Stimulated activated CD4-positive, alpha-beta T cell treated with anti-CD3 and anti-CD28 coated beads, TNF-alpha, amount 100 ng/mL, for 1 hour (primary cell): Measurements from ENCODE around the gene SRSF1.
"Not testable (repeated sequence)": the region's sequence is repeated elsewhere in the genome, so short reads cannot be mapped to it uniquely, and the experiment has no call there.

Source experiments
- DNase-seq, 3 donors: peaks; one replicate each; pipeline ENCODE4 v3.0.0-alpha.2; 2020; ENCODE audit warnings: low read depth in 3 of 3, low spot score in 1 of 3

The SRSF1 gene

GRCh38 chr17:57990037-57990436 is 17.0 kb downstream of the SRSF1 start:
- no peak for DNase-seq

DNA sequence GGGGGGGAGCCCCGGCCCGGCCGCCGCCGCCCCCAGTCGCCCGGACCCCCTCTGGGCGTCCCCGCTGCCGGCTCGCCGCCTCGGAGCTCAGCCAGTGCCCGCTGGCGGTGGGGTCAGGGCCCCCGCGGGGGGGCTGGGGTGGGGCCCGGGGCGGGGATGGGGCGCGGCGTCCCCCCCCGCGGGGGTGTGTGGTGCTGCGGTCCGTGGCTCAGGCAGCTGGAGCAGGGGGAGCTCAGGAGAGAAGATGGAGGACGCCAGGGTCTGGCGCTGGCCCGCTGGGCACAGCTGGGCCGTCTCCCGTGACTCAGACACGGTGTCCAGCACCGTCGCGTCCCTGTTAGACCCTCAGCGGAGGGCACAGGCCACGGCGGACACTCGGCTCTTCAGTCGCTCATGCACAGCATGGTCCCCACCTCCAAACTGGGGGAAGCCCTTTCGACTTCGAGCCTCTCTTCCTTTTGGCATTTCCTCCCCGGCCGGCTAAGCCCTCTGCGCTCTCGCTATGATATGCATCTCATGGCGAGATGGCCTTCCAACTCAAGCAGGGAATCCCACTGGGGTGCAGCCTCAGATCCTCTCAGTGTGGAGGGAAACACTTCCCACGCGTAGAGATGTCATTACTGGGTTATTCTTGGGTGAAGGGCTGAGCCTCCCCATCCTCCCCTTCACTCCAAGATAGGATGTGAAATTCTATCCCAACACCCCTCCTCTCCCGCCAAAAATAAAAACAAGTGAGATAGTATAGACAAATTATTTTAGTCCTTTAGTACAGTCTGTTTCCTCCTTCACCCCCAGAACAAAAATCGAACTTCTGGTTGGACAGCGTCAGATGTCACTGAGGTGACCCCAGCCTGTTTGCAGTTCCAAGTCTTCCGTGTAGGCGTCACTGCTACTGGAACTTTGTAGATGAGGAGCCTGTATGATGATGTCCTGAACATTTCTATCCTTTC is 18.5 kb downstream of the SRSF1 start:
- DNase-seq: peak in 2 of 3 donors; percentile 29 to 65

- peak in 2 of 3 donors; percentile 24 to 55 for DNase-seq
Observed at GRCh38 chr17:57987581-57988300, 19.3 kb downstream of the SRSF1 start, which contains the start of gene VEZF1. VEZF1 (minus strand) TSS chr17:57988254; CDS start chr17:57988111, 143 bp downstream.

DNA sequence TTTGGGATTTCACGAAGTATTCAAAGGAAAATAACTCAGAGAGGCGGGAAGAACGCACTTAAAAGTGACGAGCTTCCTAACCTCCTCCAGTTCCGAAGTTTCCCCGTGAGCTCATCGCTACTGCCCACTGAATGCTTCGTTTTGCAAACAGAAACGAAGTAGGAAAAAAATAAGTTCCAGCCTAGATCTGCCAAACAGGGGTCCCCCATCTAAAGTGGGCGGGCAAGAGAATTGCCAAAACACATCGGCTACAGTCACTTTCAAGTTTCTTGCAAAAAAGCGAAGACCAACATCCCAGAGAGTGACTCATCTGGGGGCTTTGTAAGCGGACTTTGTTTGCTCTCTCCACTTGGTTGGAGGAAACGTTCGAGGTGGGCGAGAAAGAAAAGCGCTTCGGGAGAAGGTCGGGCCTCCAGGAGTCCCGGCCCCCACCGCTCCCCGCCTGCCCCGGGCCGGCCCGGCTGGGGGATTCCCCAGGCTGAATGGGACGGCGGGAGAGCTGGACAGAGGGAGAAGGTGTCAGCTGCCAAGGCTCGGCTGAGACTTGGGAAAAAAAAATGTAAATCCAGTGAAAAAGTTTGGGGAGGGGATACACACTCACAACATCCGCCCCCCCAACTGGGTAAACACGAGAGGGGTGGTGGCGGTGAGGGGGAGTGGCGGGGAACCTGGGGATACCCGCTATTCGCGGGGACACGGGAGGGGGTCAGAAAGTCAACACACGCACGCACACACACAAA is 20.0 kb downstream of the SRSF1 start:
- peak in 1 of 3 donors; percentile 3 for DNase-seq

DNA sequence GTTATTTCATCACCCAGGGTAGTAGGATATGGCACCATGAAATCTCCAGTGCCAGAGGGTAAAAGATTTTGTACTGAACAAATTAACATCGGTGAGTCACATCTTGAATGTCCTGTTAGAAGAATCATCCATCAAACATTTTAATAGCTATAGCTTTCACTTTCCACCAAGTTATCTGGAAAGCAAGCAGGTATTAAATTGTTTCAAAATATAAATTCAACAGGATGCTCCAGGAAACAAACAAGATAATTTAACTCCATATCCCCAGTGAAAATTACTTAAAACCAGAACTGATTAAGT is 21.4 kb downstream of the SRSF1 start:
- DNase-seq: no peak

- DNase-seq: no peak
Observed at GRCh38 chr17:57984936-57985674, 21.9 kb downstream of the SRSF1 start.

DNA sequence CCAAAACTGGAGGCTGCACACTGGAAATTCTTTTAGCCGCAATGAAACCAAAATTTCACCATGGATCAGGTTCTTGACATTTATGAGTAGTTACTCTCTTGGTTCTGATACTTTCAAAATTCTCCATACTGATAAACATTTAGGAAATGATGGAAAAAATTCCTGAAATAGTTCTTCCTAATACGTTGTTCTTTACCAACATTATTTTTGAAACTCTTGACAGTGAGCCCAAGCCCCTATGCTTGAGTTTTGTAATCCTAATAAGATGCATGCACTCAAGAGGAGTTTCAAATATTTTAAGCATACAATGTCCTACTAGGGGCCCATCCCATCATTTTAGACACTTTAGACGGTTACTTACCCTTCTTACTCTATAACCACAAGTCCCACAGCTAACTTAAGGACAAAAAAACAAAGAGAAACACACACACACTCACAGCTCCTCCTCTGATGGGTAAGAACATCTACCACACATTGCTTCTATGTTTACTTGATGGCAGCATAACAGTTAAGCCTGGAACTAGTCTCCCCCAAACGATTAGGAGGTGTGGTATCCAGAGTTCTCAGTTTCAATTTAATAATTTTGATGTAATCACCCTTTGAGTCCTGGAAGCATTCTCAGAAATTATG is 22.7 kb downstream of the SRSF1 start:
- DNase-seq: no peak

DNA sequence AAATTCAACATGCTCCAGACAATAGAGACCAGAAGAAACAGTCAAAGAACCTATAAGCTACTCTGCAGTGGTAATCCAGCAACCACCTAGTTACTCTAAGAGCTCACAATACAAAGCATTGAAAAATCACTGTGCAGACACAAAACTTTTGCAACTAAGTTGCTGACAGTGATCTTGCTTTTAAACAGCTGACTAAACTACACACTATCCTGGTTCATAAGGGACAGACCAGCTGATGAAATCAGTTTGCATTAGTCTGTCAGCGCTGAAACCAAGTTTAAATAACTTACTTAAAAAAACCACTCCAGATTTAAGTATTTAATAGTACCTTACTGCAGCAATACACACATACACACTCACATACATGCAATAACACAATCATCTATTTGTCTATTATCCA is 23.6 kb downstream of the SRSF1 start:
- DNase-seq: no peak

GRCh38 chr17:57982452-57983170 is 24.4 kb downstream of the SRSF1 start:
- DNase-seq: no peak

DNA sequence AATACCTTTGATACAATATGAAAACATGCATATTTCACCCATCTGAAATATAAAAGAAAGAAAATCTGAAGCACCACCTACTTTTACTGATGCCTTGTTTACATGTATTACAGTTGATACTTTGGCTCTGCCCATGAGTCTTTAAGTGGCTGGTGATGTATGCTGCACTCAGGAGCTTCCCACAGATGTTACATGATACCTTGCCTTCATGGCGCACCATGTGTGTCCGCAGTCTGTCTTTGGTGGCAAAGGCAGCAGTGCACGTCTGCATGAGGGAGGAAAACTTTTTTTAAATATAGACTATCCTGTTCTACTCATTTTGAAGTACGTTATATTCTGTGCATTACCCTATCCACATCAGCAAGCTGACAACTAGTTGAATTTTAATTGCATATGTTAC is 26.5 kb downstream of the SRSF1 start:
- DNase-seq: no peak

GRCh38 chr17:57979076-57979475 is 28.0 kb downstream of the SRSF1 start:
- DNase-seq: no peak

- no peak for DNase-seq
Observed at GRCh38 chr17:57976594-57976993, 30.5 kb downstream of the SRSF1 start.

DNA sequence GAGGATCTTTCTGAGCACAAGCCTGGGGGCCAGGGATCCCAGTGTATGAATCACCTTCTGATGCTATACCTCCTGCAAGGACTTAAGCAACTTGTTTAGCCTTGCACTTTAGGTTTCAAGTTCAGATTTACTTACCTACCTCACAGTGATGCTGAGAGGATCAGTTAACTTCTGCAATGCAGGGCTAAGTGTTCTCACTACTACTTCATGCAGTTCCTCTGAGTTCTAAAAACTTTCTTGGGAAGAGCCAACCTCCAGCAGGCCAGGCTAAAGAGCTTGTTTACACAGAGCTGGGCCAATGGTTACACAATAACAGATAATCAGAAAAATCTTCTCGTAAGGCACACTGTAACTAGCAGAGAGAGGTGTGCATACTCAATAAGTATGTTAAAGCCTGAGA is 32.0 kb downstream of the SRSF1 start:
- DNase-seq: no peak

GRCh38 chr17:57974053-57974824 is 32.8 kb downstream of the SRSF1 start:
- DNase-seq: not testable (repeated sequence)

DNA sequence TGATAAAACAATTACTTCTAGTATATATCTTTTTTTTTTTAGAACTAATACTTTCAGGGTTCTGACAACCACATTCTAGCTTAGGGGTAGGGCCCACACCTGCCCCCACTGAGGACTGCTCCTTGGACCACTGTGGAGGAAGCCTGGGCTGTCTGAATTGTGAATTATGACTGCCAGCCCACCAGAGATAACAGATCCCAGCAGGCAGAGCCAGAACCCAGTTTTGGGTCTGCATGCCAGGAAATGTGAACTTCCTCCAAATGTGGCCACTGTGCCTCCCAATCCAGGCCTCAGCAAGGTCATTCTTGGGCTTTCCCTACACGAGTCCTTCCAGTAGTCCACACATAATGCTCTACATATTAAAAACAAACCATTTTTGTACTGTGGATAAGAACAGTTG is 34.9 kb downstream of the SRSF1 start:
- DNase-seq: no peak

DNA sequence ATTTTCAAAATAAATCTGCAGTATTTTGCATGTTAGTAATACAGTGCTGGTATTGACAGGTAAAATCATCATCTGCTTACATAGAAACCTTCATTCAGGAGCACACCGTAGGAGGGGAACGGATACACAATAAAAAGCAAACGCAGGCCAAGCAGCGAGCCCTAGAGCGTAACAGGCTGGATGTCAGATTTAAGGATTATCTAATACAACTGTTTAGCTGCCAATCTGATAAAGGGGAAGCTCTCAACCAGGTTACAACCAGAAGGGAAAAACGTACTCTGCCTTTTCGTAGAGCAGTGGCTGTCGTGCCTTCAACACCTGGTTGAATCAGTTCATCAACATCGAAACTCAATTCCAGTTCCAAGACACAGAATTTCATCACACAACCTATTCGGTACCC is 35.5 kb downstream of the SRSF1 start:
- DNase-seq: no peak

GRCh38 chr17:57970710-57971109 is 36.3 kb downstream of the SRSF1 start:
- DNase-seq: no peak

- no peak for DNase-seq
Observed at GRCh38 chr17:57968456-57968855, 38.6 kb downstream of the SRSF1 start.

- DNase-seq: no peak
Observed at GRCh38 chr17:57966875-57967274, 40.2 kb downstream of the SRSF1 start.
